Bone marrow (tissue), 2 donors: Measurements from ENCODE around the gene COPE.
A peak's percentile ranks its signal among the peaks of the same experiment; 100 is the strongest.
"Not testable (repeated sequence)": the region's sequence is repeated elsewhere in the genome, so short reads cannot be mapped to it uniquely, and the experiment has no call there.

Source experiments
- DNase-seq, 2 donors: peaks; one replicate each; lab custom pipeline; 2025; lab: John Stamatoyannopoulos, UW

COPE gene

DNA sequence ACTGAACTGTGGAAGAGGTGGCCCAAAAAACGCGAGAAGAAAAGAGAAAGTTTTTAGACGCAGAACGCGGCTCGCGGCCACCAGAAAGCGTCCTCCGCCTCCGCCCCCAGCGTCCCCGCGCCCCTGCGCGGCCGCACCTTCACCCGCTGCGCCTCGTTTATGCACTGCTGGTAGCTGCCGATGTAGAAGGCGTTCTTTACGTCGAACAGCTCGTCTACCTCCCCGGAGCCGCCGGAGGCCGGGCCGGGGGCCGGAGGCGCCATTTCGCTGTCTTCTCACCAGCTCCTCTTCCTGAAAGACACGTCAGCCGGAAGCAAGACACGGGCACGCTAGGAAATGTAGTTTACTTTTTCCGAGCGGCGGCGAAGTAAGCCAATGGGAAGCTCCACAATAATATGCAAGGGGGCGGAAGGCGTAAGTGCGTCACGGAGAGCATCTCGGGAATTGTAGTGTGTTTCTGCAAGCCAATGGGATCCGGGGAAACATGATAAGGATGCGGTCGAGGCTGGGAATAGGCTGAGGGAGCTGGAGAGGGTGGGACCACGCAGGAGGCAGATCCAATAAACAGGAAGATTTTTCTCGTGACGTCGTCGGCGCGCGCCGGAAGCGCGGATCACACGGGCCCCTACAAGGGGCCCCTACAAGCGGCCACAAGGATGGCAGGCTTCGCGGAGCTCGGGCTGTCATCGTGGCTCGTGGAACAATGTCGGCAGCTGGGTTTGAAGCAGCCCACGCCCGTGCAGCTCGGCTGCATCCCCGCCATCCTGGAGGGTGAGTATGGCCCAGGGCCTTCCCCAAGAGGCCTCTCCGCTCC is at the start of gene COPE, which contains the start of gene DDX49:
Gene COPE, minus strand, starts transcription at position 302 of the 814 bp plus-strand sequence. Its CDS starts 39 bp downstream, at position 263.
Gene DDX49, plus strand, starts transcription at position 630 of the 814 bp plus-strand sequence. Its CDS starts 27 bp downstream, at position 657.
- peak; percentile 91 to 100 for DNase-seq

DNA sequence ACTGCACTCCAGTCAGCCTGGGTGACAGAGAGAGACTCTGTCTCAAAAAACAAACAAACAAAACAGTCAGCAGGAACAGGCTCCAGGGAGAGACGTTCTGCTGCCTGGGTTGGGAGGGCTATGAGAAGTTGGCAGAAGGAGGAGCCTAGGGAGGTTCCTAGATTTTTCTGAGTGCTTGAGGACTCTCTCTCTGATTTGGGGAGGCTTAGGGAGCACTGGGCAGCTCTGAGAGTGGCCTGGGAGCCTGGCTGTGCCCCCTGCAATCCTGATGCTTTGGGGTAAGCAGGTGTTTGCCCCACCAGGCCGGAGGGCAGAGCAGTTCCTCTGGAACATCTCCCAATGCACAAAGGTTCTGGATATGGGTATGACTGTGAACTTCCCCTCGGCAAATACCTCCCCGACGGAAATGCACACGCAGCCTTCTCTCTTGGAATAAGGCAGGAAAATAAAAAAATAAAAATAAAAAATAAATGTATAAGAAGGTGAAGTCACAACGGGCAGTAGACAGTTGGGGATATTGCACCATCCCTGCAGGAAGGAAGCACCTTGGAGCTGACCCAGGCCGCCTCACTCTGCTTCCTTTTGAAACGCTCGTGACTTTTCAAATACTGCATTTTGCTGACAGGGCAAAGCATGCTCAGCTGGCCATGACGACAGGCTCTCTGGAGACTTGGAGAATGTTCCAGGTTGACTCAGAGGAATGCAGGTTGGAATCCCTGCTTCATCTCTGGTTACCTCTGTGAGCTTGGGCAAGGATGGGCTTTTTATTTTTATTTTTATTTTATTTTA is 48.4 kb upstream of the COPE start:
- DNase-seq: peak; percentile 36 to 63

DNA sequence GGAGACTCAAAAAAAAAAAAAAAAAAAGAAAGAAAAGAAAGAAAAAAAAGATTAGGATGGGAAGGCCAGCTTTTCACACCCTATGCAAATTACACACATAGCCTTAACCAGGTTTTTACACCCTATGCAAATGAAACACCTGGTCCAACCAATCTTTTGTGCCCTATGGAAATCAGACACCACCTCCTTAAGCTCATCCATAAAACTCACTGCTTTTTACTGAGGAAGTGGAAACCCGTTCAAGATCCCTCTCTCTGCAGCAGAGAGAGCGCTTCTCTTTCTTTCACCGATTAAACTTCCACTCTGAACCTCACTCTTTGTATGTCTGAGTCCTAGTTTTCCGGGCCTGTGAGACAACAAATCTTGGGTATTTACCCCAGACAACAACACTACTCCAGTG is 47.1 kb upstream of the COPE start:
- no peak for DNase-seq

DNA sequence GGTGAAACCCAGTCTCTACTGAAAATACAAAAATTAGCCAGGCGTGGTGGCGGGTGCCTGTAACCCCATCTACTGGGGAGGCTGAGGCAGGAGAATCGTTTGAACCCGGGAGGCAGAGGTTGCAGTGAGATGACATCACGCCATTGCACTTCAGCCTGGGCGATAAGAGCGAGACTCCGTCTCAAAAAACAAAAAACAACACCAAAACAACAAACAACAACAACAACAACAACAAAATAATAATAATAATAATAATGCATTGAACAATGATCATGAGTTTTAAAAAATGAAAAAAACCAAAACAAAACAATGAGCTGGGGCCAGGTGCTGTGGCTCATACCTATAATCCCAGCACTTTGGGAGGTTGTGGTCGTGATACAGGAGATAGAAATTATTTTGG is 44.9 kb upstream of the COPE start:
- DNase-seq: no peak

DNA sequence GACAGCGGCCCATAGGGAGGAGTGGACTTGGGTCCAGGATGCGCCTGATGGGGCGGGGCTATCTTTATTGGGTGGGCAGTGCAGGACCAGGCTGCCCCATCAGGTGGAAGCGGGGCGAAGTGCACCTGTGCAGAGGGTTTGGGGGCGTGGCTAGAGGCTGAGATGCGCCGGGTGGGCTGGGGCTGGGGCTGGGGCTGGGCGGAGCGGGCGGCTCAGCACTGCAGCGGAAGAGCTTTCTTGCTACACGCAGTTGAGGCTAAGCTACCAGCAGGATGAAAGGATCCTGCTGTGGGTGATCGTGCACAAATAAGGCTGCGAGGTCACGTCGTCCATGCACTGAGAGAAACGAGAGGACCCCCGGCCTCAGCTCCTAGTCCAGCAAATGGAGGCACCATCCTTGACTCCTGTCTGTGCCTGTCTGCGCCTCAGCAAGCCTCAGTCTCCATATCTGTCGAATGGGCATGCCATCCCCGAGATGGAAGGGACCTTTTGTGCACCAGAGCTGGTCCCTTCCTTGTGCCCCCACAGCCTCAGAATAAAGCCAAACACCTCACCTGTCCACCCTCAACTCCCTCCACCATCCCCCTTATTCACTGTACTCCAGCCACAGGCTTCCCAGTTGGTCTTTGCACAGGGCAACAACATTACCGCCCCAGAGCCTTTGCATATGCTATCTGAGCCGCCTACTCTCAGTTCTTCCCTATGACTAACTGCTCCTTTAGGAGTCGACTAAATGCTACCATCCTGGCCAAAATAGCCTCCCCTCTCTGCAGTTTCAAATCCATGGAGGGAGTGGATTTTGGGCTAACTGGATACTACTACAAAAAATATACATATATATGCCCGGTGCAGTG is 42.8 kb upstream of the COPE start:
- no peak for DNase-seq

DNA sequence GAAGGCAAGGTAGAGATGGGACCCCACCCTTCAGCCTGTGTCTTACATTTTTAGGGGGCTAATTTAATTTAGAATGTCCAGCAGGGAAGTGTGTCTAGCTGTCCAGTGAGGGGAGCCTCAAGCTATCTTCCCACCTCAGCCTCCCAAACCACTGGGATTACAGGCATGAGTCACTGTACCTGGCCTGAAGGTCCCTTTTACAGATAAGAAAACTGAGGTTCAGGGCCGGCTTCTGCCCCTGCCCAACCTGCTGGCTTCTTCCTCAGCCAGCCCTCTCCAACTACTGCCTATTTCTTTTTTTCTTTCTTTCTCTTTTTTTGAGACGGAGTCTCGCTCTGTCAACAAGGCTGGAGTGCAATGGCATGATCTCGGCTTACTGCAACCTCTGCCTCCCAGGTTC is 41.2 kb upstream of the COPE start:
- DNase-seq: no peak

DNA sequence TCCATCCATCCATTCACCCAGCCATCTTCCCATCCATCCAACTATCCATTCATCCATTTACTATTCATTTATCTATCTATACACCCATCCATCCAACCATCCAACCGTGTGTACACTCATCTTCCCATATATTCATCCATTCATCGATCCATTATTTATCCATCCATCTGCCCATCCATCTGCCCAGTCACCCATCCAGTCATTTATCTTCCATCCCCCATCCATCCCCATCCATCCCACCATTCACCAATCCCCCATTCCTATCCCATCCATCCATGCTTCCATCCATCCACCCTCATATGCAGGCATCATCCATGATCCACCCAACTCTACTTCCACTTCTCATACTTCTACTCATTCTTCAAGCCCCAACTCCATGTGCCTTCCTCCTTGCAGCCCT is 35.9 kb upstream of the COPE start:
- no peak for DNase-seq

DNA sequence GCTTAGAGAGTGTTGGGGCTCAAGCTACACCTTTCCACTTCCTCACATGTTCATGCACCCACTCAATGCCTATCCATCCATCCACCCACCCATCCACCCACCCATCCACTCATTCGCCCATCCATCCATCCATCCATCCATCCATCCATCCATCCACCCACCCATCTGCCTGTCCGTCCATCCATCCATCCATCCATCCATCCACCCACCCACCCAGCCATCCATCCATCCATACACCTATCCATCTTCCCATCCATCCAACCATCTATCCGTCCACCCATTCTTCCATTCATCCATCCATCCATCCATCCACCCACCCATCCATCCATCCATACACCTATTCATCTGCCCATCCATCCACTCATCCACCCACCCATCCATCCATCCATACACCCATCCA is 34.9 kb upstream of the COPE start:
- no peak for DNase-seq

DNA sequence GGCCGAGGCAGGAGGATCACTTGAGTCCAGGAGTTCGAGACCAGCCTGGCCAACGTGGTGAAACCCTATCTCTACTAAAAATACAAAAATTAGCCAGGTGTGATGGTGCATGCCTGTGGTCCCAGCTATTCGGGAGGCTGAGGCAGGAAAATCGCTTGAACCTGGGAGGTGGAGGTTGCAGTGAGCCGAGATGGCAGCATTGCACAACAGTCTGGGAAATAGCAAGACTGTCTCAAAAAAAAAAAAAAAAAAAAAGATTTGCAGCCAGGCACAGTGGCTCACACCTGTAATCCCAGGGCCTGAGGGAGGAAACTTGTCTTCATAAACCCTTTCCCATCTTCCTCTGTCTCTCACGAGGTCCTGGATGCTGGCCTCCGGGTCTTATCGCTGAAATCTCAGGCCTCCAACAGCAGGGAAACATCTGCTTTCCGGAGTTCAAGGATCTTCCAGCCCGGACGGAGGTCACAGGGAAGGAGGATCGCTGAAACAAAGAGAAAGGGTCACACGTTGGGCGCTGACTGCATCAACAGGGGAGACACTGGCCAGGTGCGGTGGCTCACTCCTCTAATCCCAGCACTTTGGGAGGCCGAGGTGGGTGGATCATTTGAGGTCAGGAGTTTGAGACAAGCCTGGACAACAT is 33.3 kb upstream of the COPE start:
- not testable (repeated sequence) for DNase-seq

DNA sequence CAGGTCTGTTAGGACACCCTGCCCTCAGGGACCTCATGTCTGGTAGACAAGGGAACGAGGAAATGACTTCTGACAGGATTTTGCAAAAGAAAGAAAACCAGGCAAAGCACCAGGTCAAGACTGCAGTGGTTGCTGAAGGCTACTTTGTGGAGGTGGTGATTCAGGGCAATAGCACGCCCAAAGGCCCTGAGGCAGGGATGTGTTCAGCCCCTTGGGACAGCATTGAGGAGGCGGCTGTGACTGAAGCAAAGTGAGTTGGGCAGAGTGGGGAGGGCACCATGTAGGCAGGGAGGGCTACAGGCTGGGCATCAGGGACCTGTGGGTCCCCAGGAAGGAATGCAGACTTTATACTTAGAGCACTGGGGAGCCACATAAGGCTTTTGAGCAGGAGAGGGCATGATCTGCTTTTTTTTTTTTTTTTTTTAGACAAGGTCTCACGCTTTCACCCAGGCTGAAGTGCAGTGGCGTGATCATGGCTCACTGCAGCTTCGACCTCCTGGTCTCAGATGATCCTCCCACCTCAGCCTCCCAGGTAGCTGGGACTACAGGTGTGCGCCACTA is 32.6 kb upstream of the COPE start:
- DNase-seq: no peak

DNA sequence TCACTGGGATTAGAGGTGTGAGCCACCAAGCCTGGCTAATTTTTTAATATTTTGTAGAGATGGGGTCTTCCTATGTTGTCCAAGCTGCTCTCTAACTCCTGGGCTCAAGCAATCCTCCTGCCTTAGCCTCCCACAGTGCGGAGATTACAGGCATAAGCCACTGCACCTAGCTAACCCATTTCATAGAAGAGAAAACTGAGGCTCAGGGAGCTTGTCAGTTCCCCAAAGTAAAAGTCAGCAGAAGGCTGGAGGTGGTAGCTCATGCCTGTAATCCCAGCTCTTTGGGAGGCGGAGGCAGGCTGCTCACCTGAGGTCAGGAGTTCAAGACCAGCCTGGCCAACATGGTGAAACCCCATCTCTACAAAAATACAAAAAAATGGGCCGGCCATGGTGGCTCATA is 30.7 kb upstream of the COPE start:
- DNase-seq: no peak

DNA sequence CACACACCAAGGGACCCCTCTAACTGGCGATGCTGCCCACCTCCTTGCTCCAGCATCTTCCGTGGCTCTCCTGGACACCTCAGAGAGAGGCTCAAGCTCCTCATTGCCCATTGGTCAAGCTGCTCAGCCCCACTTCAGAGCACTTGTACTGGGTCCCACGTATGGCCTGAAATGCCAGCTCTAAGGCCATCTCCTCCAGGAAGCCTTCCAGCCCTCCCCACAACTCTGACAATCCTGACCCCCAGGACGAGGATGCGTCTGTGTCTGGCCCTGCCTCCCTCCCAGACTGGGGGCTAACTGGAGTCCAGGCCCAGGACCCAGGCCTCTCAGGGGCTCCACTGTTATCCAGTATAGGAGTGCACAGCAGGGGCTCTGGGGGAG is 29.8 kb upstream of the COPE start:
- DNase-seq: no peak

DNA sequence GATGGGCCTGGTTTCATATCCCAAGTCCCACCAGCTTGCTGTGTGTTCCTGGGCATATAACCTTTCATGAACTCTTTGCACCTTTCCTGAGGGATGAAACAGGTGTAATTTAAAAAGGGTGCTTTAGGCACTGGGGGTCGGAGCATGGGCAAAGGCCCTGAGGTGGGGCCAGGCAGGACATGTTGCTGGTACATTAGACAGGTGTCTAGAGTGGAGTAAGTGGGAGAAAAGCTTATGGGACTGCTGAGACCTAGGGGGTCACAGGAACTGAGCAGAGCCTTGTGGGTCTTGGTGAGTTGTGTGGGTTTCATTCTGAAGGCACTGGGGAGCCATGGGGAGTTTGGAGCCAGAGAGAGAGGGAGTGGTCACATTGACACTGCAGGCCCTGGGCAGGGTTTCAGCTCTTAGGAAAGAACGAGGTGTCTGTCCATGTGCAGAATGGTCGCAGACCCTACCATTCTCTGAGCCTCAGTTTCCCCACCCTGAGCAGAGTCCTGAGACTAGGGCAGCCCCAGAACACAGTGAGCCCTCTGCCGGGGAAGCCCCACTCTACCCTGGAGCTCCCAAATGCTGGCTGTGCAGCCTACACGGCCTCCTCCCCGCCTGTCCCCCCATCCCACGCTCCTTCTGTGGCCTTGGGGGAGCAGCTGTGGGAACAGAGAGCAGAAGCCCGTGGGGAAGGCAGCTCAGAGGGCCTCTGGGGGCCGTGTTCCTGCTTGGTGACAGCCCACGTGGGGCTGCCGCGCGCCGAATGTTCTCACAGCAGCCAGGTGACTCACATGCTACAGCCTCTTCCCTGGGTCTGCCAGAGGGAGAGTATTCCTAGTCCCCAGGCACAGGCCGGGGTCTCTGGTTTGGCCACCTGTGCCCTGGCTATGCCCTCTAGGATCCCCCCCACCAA is 29.1 kb upstream of the COPE start:
- no peak for DNase-seq

DNA sequence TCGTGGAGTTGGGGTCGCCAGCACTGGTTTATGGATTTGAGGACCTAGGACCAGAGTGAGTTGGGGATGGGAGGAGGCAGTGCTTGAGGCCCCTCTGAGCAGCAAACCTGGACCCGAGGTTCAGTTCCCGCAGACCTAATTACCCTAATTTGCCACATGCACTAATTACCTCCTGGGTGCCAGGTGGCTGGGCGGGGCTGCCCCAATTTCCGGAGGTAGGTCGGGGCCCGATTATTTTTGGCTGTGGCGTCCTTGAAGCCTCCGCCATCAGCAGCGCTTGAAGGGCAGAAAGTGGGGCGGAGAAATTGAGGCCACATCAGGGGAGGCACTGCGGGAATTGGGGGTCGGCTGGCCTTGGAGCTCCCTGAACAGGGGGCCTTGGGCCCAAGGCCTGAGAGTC is 27.7 kb upstream of the COPE start:
- no peak for DNase-seq

DNA sequence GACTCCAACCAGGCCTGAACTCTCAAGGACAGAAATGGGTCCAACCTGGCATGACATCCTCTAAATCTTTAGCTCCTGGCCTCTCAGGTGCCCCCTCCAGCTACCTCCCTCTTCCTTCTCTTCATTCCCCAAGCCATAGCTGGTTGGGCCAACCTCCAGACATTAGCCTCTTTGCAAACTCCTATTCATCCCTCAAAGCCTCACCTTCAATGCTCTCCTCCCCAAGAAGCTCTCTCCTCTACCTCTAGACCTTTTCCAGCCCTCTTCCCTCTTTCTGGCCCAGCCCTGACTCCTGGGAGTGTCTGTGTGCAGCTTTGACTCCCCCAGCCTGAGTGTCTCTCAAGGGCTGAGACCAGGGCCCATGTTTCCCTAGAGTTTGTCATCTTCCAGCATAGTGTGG is 27.1 kb upstream of the COPE start:
- no peak for DNase-seq

DNA sequence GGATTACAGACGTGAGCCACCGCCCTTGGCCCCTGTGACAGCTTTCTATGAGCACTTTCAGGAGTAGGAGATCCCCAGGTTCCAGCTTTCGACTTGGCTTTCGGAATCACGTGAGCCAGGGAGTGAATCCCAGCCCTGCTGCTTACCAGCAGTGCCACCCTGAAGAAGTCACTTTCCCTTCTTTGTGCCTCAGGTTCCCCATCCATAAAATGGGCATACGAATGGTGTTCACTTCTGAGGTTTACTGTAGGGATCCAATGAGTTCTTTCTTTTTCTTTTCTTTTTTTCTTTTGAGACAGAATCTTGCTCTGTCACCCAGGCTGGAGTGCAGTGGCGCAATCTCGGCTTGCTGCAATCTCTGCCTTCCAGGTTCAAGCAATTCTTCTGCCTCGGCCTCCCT is 26.1 kb upstream of the COPE start:
- no peak for DNase-seq

DNA sequence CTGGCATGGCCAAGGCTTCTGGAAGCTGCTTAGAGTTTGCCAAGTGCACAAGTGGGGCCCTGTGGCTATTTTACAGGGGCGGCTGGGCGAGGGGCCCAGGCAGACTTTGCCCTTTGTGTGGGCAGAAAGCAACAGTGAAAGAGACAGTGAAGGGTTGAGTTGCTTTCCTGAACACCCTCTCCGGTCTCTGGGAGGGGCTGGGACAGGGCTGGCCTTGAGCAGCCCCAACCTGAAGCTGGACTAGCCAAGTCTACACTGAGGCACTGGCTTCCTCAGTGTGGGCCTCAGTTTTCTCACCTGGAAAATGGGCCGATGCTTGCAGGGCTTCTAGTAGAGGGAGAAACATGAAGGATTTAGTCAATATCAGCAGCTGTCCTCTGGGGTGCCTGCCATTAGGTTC is 24.3 kb upstream of the COPE start:
- DNase-seq: no peak

DNA sequence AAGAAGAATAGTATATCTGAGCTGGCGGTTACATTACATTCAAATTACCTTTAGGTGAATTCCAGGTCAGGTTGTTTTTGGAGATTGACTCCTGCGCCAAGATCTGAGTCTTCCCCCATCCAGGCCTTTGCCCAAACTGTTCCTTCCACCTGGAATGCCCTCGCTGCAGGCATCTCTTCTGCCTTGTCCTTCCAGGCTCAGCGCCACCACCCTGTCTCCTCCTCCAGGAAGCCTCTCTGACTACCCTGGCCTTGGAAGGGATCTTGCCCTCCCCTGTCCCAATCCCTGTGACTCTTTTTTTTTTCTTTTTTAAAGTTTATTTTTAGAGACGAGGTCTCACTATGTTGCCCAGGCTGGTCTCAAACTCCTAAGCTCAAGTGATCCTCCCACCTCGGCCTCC is 23.5 kb upstream of the COPE start:
- DNase-seq: no peak

DNA sequence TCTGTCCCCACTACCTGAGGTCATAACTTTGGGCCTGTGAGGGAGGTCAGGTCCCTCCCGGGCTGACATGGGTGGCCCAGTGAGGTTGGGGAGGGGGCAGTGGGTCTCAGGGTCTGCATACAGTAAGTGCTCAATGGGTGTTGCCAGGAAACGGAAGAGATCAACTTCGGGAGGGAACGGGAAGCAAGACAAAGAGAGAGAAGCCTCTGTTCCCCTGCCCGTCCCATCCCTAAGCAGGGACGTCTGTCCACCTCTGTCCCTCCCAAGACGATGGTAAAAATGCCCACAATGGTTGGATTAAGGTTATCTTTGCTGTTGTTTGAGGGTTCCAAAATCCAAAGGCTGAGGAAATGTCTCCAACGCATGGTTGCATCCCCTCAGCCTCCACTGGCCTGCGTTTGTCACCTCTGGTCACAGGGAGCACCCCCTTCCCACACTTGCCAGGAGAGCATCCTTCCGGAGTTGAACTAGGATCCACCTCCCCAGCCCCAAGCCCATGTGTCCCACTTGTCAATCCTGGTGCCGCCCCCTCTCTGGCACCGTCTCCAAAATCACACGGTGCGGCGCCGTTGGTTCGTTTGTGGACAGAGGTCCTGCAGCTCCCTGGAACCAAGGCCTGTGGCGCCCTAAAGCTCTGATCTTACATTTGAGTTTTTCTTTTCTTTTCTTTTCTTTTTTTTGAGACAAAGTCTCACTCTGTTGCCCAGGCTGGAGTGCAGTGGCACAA is 22.6 kb upstream of the COPE start:
- no peak for DNase-seq
